Type B pancreatic cell (in vitro differentiated cells): ENCODE results near the gene DENND11. TPM values are rescaled to one million over a fixed set of nuclear protein-coding genes. Genes with fewer than 3 reads are reported as not detected.

Experiments
- DNase-seq: peaks from one replicate; pipeline ENCODE4 v3.0.0; 2021; ENCODE audit warnings: mixed read lengths; ENCODE audit not compliant: unreplicated experiment; ENCODE audit errors: extremely low spot score
- H3K27ac Mint-ChIP-seq: 2 replicates; pipeline ENCODE4 v1.8.0; 2021; ENCODE audit warnings: mild to moderate bottlenecking, mixed read lengths
- H3K27me3 Mint-ChIP-seq: 2 replicates; pipeline ENCODE4 v1.8.0; 2021; ENCODE audit warnings: mixed read lengths
- H3K36me3 Mint-ChIP-seq: 2 replicates; pipeline ENCODE4 v1.8.0; 2021; ENCODE audit warnings: mixed read lengths
- H3K4me1 Mint-ChIP-seq: one replicate; pipeline ENCODE4 v1.8.0; 2021; ENCODE audit warnings: mixed read lengths; ENCODE audit not compliant: unreplicated experiment
- H3K4me3 Mint-ChIP-seq: 2 replicates; pipeline ENCODE4 v1.8.0; 2021; ENCODE audit warnings: mild to moderate bottlenecking, mixed read lengths
- H3K9me3 Mint-ChIP-seq: 2 replicates; pipeline ENCODE4 v1.8.0; 2021; ENCODE audit warnings: mixed read lengths
- CTCF ChIP-seq: fragments of 200-600 bp; sonication (generic); conservative IDR thresholded peaks from 2 replicates; pipeline ENCODE4 v1.5.0; 2021; ENCODE audit warnings: antibody characterized with exemption, mild to moderate bottlenecking
- total RNA-seq: library from RNA; stranded (reverse); gene quantifications from 2 replicates; pipeline ENCODE4 v1.2.1, GENCODE V29; 2021; ENCODE audit warnings: low replicate concordance

The DENND11 gene
- total RNA-seq, 1 donor from 2014 or later = 19.8 TPM

- DNase-seq = no peak
- TF ChIP-seq CTCF = no peak
- peaks cover 25% of the 10 kb centered on the region for H3K36me3 Mint-ChIP-seq
Measured at GRCh38 chr7:141679014-141679413, 23.0 kb downstream of the DENND11 start.

GRCh38 chr7:141676618-141677017 is 25.3 kb downstream of the DENND11 start:
- Mint-ChIP-seq H3K27me3 (no peaks in the 10 kb centered on the region), H3K9me3 (no peaks in the 10 kb centered on the region), H3K27ac (no peak overlapping the region), H3K36me3 (peaks cover 30% of the 10 kb centered on the region), H3K4me1 (no peaks in the 10 kb centered on the region), H3K4me3 (no peak overlapping the region)
- no peak for DNase-seq
- no peak for TF ChIP-seq CTCF

More at GRCh38 chr7:141679014-141679413, 23.0 kb downstream of the DENND11 start:
- H3K9me3 Mint-ChIP-seq = no peaks in the 10 kb centered on the region
- H3K27me3 Mint-ChIP-seq = no peaks in the 10 kb centered on the region
- no peak overlapping the region for H3K4me3 Mint-ChIP-seq
- no peaks in the 10 kb centered on the region for H3K4me1 Mint-ChIP-seq
- no peak overlapping the region for H3K27ac Mint-ChIP-seq

GRCh38 chr7:141675436-141676215 is 26.3 kb downstream of the DENND11 start:
- H3K9me3 Mint-ChIP-seq = no peaks in the 10 kb centered on the region
- DNase-seq = no peak
- no peak for TF ChIP-seq CTCF
- no peak overlapping the region for H3K27ac Mint-ChIP-seq
- peaks cover 21% of the 10 kb centered on the region for H3K36me3 Mint-ChIP-seq
- no peak overlapping the region for H3K4me3 Mint-ChIP-seq
- H3K4me1 Mint-ChIP-seq = no peaks in the 10 kb centered on the region
- no peaks in the 10 kb centered on the region for H3K27me3 Mint-ChIP-seq

- TF ChIP-seq CTCF = peak; percentile 76
- no peak for DNase-seq
- Mint-ChIP-seq H3K4me3 (no peak overlapping the region), H3K27ac (no peak overlapping the region), H3K9me3 (no peaks in the 10 kb centered on the region), H3K36me3 (peaks cover 17% of the 10 kb centered on the region), H3K4me1 (no peaks in the 10 kb centered on the region), H3K27me3 (no peaks in the 10 kb centered on the region)
Measured at GRCh38 chr7:141674702-141675101, 27.3 kb downstream of the DENND11 start.

GRCh38 chr7:141674171-141674671 is 27.7 kb downstream of the DENND11 start:
- H3K27ac Mint-ChIP-seq = no peak overlapping the region
- no peak for TF ChIP-seq CTCF
- no peaks in the 10 kb centered on the region for H3K4me1 Mint-ChIP-seq
- peaks cover 17% of the 10 kb centered on the region for H3K36me3 Mint-ChIP-seq
- no peak for DNase-seq
- no peaks in the 10 kb centered on the region for H3K9me3 Mint-ChIP-seq
- no peaks in the 10 kb centered on the region for H3K27me3 Mint-ChIP-seq
- H3K4me3 Mint-ChIP-seq = no peak overlapping the region
